HG02870 (cell line): ENCODE results near the gene DDX31.

Source experiments
- ATAC-seq: cut with Tn5 transposase; IDR thresholded peaks from one replicate; pipeline ENCODE4 v1.9.1; 2021; ENCODE audit warnings: mild to moderate bottlenecking, moderate library complexity; ENCODE audit not compliant: unreplicated experiment

DDX31 gene

GRCh38 chr9:132638240-132638639, 31.5 kb downstream of the DDX31 start:
- ATAC-seq = no peak

DNA sequence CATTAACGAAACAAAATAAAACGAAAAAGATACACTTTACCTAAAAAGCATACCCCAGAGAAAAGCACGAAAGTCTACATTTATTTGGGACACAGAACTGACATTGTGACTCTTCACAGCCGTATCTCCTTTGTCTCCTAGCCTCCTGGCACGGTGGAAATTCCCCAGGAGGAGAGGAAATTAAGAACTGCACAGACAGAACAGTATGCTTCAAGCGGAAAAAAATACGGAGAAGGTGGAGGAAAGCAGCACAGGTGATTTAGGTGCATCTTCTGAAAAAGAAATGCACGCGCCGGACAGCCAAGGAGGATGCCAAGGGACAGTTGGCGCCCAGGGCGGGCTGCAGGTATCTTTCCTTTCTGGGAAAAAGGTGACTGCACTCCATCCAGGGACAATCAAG, 32.0 kb downstream of the DDX31 start:
- ATAC-seq = no peak

DNA sequence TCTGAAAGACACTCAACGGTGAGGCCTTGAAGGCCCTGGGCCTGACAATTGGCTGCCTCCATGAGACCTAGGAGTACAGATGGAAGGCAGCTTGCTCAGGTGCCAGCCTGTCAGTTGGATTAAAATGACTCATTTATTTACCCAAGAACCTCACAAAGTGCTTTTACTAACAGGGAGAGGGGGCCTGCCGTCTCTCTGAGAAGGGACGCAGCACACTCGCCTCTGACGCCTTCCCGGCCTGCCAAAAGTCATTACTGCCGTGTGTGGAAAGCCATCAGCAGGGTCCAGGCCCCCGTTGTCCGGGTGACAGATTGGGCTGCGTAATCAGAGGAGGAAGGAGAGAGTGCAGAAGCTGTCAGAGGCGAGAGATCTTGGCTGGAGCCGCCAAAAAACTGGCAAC, 32.4 kb downstream of the DDX31 start:
- no peak for ATAC-seq

GRCh38 chr9:132634327-132634726, 35.5 kb downstream of the DDX31 start:
- ATAC-seq = no peak

DNA sequence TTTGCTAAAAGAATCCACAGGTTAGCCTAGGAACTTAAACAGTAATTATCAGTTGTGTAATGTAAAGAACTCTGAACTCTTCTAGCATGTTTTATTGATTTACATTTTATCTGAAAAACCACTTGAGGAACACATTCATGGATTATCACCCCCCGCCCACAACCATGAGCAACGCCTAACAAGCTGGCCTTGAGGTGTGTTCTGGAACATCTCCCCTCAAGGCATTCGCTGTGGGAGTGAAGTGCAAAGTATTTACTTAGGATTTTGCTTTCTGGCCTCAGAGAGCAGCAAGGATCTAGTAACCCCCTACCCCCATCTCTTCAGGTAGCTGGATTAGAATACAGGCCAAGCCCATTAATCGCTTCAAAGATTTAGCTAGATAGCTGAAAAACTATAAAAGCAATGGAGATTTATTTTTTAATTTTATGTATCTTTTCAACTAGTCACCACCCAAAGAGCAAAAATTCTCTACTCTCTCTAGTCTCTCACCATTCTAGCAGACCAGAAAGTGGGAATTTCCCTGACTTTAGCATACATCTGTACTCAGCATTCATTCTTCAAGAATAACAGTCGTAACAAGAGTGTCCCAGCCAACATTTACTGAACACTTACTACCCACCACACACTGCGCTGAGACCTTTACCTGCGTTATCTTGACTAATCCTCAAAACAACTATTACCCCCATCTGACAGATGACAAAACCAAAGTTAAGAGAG, 37.2 kb downstream of the DDX31 start:
- no peak for ATAC-seq

- ATAC-seq = no peak
Observed at GRCh38 chr9:132631685-132632084, 38.1 kb downstream of the DDX31 start.

GRCh38 chr9:132631280-132631679, 38.5 kb downstream of the DDX31 start:
- no peak for ATAC-seq

DNA sequence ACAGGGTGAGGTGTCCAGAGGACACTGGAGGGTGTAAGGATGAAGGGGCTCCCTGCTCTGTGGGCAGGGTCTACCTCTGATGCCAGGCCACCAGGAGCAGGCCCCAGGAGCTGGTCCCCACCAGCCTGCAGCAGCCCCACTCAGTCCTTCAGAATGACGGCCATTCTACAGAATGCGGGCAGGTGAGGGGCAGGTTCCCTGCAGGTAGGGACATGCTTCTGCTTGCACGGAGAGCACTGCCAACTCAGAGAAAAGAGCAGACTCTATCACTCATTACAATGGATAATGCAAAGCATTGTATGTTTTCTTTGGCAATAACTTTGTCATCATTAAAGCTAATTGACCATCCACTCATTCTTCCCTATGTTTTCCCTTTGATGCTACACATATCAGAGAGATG, 39.0 kb downstream of the DDX31 start:
- no peak for ATAC-seq

DNA sequence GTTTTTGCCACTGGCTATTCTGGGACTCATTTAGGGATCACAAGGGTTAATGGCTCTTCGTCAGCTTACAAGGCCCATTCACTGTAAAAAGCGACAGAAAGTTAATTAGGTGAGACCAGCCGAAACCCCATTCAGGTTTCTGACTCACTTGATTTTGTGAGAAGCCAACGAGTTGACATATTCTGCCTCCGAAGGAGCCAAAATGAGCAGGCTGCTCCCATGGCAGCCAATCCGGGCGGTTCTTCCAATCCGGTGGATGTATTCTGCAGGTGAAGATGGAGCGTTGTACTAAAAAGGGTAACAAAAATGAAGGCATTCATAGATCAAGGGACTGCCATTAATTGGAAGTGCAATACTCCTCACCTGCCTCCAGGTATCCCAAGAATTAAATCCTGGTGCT, 39.7 kb downstream of the DDX31 start:
- ATAC-seq = no peak

- ATAC-seq = no peak
Observed at GRCh38 chr9:132628746-132629145, 41.0 kb downstream of the DDX31 start.

DNA sequence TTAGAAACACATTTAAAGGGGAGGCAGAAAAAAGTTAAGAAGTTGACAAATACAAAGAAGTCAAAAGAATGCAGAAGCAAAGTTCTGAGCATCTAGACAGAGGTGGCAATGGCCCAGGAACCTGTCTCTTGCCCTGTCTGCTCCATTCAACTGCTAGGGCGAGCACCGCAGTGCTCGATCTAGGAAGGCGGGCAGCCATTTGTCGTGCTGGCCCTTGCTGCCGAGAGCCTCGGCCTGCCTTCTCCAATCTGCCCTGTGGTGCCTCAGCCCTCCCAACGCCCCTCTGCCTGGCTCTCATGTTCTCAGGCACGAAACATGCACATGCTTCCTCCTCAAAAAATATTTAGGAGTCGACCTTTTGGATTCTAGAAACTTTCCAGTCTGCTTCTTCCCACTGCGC, 42.2 kb downstream of the DDX31 start:
- no peak for ATAC-seq

DNA sequence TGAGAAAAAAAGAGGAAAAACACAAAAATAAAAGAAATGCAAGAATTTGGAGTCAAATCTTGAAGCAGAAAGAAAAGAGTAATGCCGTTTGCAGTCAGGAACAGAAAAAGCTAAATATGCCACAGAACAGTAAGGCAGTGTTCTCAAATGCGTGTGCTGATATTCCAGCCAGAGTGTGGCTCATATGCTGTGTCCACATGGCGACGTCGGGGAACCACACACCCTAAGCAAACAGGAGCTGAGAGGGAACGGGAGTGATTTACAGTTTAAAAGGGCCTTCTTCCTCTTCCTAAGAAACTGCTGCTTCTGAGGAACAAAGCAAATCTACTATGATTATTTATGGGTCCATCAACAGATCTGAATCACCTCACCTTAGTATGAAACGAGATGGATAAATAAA, 42.7 kb downstream of the DDX31 start:
- ATAC-seq = no peak

DNA sequence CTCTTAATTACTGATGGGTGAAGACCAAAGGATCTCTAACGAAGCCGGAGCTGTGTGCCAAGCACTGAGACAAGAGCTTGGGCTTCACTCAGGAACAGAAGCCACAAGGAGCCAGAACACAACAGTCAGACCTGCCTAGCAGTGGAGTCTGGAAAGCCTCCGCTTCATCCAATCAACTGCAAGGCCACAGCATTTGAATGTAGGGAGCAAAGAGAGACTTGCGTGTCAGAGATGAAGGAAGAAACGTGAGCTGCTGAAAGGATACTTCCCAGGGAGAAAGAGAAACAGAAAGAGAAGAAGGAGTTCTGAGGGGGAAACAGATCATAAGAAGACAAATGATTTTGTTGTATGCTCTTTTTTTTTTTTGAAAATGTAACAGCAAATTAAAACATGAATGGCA, 43.5 kb downstream of the DDX31 start:
- no peak for ATAC-seq

DNA sequence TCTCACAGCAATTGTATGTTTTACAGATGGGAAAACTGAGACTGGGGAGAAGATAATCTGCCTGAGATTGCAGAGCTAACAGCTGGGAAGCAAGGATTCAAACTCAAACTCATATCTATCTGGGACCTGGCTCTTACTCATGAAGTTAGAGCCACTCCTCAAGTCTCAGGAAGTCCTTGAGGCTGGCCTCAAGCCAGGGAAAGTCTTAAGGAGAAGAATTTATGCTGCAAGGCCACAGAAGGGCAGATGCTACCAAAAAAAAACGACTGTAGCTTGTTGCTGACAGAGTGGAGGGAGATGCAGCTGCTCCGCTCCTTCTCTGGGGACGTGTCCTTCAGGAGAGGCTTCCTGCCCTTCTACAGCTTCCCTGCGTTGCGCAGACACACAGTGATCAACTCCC, 47.6 kb downstream of the DDX31 start:
- no peak for ATAC-seq

DNA sequence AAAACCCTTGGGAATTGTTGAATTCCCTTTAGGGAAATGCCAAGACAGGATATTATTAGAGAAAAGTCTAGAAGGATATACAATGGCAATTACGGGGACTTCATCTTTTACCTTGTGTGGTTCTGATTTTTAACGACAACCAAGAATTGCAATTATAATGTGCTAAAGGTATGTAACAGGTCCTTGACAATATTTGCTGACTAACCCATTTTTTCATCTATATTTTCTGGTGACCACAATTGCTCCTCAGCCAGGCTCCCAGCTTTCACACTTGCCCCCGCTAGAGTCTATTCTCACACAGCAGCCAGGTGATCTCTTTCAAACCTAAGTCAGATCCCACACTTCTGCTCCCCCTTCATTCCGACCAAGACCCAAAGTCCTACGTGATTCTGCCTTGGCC, 53.1 kb downstream of the DDX31 start:
- ATAC-seq = no peak

- ATAC-seq = no peak
Observed at GRCh38 chr9:132615774-132616173, 54.0 kb downstream of the DDX31 start.

- ATAC-seq = no peak
Observed at GRCh38 chr9:132614324-132614723, 55.5 kb downstream of the DDX31 start.

- ATAC-seq = no peak
Observed at GRCh38 chr9:132610661-132611060, 59.1 kb downstream of the DDX31 start.

- ATAC-seq = no peak
Observed at GRCh38 chr9:132609829-132610228, 60.0 kb downstream of the DDX31 start.

GRCh38 chr9:132609184-132609583, 60.6 kb downstream of the DDX31 start:
- ATAC-seq = no peak

- no peak for ATAC-seq
Observed at GRCh38 chr9:132606066-132606465, 63.7 kb downstream of the DDX31 start.

DNA sequence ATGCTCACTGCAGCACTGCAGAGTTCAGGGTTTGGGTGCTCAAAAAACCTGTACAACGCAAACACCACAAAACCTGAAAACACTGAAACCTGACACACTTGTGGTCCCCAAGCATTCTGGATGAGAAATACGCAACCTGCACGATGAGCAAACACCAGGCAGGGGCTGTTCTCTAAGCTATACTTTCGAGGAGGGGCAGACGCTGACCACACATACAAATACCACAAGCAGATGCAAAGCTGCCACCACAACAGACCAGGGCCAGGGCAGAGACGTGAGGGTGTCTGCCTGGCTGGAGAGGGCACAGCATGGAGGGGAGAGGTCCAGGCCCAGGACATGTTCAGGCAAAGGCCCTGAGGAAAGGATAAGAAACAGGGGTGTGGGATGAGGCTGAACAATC, 64.4 kb downstream of the DDX31 start:
- no peak for ATAC-seq

GRCh38 chr9:132602207-132602606, 67.6 kb downstream of the DDX31 start:
- no peak for ATAC-seq
